Measurements from ENCODE around the gene LRCH3. TPM values are rescaled to one million over a fixed set of nuclear protein-coding genes. Genes with fewer than 3 reads are reported as not detected.

Gene LRCH3
- polyA plus RNA-seq, 2 of the 4 experiments (the other 2 are of a cell fraction), result 14.2 to 44.6 TPM

GRCh38 chr3:197742787-197743186 is 48.3 kb upstream of the LRCH3 start:
- ChIA-PET CTCF (interaction anchor here (1.7 kb wide), 1 partner anchor 8 kb away, joined by 3 read pairs; no protein-coding TSS in a partner anchor), POLR2A (no interaction called here)
- TF ChIP-seq PHF8 (IDR thresholded peaks at IDR 0.05; ENCODE audit: borderline replicate concordance, low read depth) (no peak), E2F6 (IDR thresholded peaks at IDR 0.05; ENCODE audit: borderline replicate concordance, low read depth) (no peak), CEBPB (IDR thresholded peaks at IDR 0.05) (no peak), HOXB5 (CRISPR knock-in tag; IDR thresholded peaks at IDR 0.05) (no peak), HDAC2 (IDR thresholded peaks at IDR 0.05) (no peak)
- H3K4me1 ChIP-seq, result peaks cover 3% of the 10 kb centered on the region; the same call in 1 of the 3 replicates
- ATAC-seq (0 out of 6 replicates have a peak, but pooled peaks have one; percentile 36 to 43), FAIRE-seq (no peak), DNase-seq (ENCODE audit: low read depth in 1 of 2, low spot score in 1 of 2) (no peak)
- no peak overlapping the region for H3K4me2 ChIP-seq
- no peak overlapping the region for H3K4me3 ChIP-seq
- no peak overlapping the region for H3K27ac ChIP-seq
- no peaks in the 10 kb centered on the region for H3K9me3 ChIP-seq
- 76% methylated on average over 3 of the region's 3 CpGs for WGBS (ENCODE audit: missing lambda C conversion rate)

DNA sequence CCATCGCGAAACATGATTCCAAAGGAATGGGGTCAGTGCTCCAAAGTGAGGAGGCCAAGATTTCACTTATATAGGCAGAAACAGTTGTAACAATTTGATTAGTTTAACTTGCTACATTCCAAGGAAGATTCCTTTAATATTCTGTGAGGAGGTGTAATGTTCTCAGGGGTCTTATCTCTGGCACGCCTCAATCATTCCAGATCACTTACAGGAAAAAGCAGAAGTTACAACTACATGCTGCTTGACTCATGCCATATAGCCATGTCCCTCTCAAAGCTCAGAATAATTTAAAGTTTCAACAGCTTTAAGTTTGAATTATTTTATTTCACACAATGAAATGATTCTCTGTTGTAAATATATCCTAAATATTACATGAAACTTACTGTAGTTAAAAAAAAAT is 44.8 kb upstream of the LRCH3 start:
- WGBS (ENCODE audit: missing lambda C conversion rate), result 91% methylated on average over 3 of the region's 3 CpGs
- DNase-seq (ENCODE audit: low read depth in 1 of 2, low spot score in 1 of 2) (no peak), FAIRE-seq (no peak), ATAC-seq (no peak)
- CTCF ChIA-PET, result interaction anchor here (0.7 kb wide), 1 partner anchor 10 kb away, joined by 3 read pairs; no protein-coding TSS in a partner anchor
- POLR2A ChIA-PET, result no interaction called here
- Histone ChIP-seq H3K9me3 (no peaks in the 10 kb centered on the region), H3K4me1 (0 out of 3 replicates have a peak, but pooled peaks cover 5% of the 10 kb centered on the region), H3K27ac (no peak overlapping the region), H3K4me3 (no peak overlapping the region), H3K4me2 (no peak overlapping the region)
- TF ChIP-seq CHD4 (IDR thresholded peaks at IDR 0.05; ENCODE audit: borderline replicate concordance) (no peak), MAFK (IDR thresholded peaks at IDR 0.05; ENCODE audit: partially characterized antibody) (no peak), HDAC2 (IDR thresholded peaks at IDR 0.05) (no peak)
- TF ChIP-seq, protein P1, sequence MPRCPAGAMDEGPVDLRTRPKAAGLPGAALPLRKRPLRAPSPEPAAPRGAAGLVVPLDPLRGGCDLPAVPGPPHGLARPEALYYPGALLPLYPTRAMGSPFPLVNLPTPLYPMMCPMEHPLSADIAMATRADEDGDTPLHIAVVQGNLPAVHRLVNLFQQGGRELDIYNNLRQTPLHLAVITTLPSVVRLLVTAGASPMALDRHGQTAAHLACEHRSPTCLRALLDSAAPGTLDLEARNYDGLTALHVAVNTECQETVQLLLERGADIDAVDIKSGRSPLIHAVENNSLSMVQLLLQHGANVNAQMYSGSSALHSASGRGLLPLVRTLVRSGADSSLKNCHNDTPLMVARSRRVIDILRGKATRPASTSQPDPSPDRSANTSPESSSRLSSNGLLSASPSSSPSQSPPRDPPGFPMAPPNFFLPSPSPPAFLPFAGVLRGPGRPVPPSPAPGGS (IDR thresholded peaks at IDR 0.05), result no peak

- no peaks in the 10 kb centered on the region for H3K9me3 ChIP-seq
- peaks cover 6% of the 10 kb centered on the region for H3K4me1 ChIP-seq
- H3K4me2 ChIP-seq, result no peak overlapping the region
- ATAC-seq, result no peak
- TF ChIP-seq NR3C1 (IDR thresholded peaks at IDR 0.05) (no peak), RCOR1 (IDR thresholded peaks at IDR 0.05; ENCODE audit: low read depth, low read length) (no peak), TP53 (CRISPR knock-in tag; IDR thresholded peaks at IDR 0.05) (no peak), CHD4 (IDR thresholded peaks at IDR 0.05; ENCODE audit: borderline replicate concordance) (no peak), NFE2L2 (conservative IDR thresholded peaks at IDR 0.05; ENCODE audit: low read length) (no peak), CEBPB (IDR thresholded peaks at IDR 0.05) (no peak), KDM5A (IDR thresholded peaks at IDR 0.05) (no peak), SMC3 (IDR thresholded peaks at IDR 0.05) (no peak), MYC (IDR thresholded peaks at IDR 0.05; ENCODE audit: borderline replicate concordance, low read length) (no peak), CTCF (IDR thresholded peaks at IDR 0.05) (no peak), HDAC2 (IDR thresholded peaks at IDR 0.05) (no peak)
- TF ChIP-seq, protein P2, sequence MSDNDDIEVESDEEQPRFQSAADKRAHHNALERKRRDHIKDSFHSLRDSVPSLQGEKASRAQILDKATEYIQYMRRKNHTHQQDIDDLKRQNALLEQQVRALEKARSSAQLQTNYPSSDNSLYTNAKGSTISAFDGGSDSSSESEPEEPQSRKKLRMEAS (IDR thresholded peaks at IDR 0.05), result no peak
- CTCF ChIA-PET, result no interaction called here
- no peak for DNase-seq (ENCODE audit: low read depth in 1 of 2, low spot score in 1 of 2)
- WGBS (ENCODE audit: missing lambda C conversion rate), result 71% methylated on average over 4 of the region's 4 CpGs
- H3K4me3 ChIP-seq, result no peak overlapping the region
- POLR2A ChIA-PET, result no interaction called here
- no peak for FAIRE-seq
- no peak overlapping the region for H3K27ac ChIP-seq
Observed at GRCh38 chr3:197746801-197747237, 44.2 kb upstream of the LRCH3 start.

Measured in A549 (cell line).